ENCODE data around the gene MCRIP1.

The MCRIP1 gene, protein sequence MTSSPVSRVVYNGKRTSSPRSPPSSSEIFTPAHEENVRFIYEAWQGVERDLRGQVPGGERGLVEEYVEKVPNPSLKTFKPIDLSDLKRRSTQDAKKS

GRCh38 chr17:81833160-81833920 lies at the start of gene MCRIP1:
Gene MCRIP1, minus strand, starts transcription at chr17:81833291. Its CDS starts 8,785 bp downstream, at chr17:81824506.
- intact Hi-C loops (cut with DNase I), result loop anchor here (1.0 kb wide), 1 partner anchor 27 kb away; the partner anchor contains the start of gene P4HB
- DNase-seq, result peak; percentile 84 to 99 (median 90)

GRCh38 chr17:81879121-81879520 lies 46.0 kb upstream of the MCRIP1 start:
- intact Hi-C loops (cut with DNase I), result no loop called here
- DNase-seq, result no peak

GRCh38 chr17:81878294-81878693 lies 45.2 kb upstream of the MCRIP1 start:
- intact Hi-C loops (cut with DNase I), result no loop called here
- DNase-seq, result no peak

GRCh38 chr17:81877569-81877968 lies 44.5 kb upstream of the MCRIP1 start:
- intact Hi-C loops (cut with DNase I), result no loop called here
- DNase-seq, result no peak

DNA sequence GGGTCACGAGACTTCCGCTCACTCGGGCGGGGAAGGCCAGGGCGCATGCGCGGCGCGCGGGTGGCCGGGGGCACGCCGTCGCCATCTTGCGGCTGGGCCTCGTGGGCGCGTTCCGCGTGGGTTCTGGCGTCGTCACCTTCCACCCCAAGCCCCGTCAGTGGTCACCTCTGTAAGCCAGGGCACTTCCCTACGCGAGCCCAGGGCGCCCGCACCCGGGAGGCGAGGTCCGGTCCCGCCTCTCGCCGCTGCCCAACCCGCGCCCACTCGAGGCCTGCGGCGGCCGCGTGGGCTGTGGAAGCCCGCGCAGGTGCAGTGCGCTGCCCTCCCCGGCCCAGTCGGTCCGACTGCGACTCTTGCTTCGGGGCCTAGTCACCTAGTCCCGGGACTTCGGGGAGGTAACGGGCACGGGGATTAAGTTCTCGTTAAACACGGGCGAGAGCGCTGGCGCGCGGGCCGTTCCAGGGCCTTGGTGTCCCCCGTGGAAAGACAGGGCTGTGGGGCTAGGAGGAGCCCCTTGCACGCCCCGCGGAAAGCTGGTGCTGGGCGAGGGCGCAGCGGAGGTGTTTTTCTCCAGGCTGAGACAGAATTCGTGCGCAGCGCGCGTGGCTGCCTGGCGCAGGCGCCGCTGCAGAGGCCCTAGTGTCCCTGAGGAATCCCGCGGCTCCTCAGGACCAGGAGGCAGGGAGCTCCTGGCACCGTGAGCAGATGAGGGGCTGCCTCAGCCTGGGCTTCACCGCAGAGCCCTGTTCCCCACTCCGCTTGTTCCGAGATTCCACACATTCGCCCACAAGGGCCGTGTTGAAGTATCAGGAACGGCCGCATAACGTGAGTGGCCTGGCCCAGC lies 38.5 kb upstream of the MCRIP1 start:
- peak; percentile 84 to 98 (median 91) for DNase-seq
- intact Hi-C loops (cut with DNase I), result no loop called here

GRCh38 chr17:81870981-81871386 lies 37.9 kb upstream of the MCRIP1 start, which contains the start of gene ARHGDIA:
Gene ARHGDIA, minus strand, starts transcription at chr17:81871337. Its CDS starts 1,407 bp downstream, at chr17:81869930.
- intact Hi-C loops (cut with DNase I), result no loop called here
- DNase-seq, result no peak

DNA sequence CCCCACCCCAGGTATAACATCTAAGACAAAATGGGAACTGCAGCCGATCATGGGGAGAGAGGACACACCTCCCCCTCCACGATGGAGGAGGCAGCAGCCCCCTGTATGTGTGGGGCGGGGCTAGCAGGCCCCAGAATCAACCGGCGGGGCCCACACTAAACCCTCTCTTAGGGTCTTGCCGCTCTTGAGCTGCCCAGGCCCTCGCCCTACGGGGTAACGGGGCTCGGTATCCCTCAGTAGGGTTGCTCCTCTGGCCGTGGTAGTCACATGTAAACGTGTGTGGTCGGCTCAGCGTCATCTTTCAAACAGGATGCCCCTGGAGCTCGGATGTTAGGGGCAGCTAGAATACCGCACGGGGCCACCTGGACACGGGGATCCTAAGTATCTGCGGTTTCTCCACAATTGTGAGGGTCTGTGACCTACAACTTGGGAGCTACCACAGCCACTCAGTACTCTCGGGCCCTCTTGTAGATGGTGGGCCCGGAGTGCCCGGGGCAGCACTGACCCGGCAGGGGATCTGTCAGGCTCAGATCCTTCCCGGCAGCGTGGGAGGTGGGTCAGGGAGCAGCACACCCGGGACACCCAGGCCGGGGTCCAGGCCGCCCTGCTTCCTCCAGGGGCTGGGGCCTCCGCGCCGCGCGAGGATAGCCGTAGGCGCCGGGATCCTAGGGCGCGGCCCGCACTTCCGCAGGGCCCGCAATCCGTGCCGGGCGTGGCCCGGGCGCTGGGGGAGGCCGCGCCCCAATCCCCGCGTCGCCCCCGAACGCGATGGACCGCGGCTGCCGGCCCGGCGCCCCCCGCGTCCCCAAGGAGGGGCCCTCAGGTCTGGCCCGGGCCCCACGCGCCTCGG lies 37.3 kb upstream of the MCRIP1 start:
- peak in 1 of 10 donors; percentile 77 for DNase-seq
- intact Hi-C loops (cut with DNase I), result no loop called here

- DNase-seq, result peak in 1 of 10 donors; percentile 86
- intact Hi-C loops (cut with DNase I), result no loop called here
These were observed 36.4 kb upstream of the MCRIP1 start for GRCh38 chr17:81869221-81870130.

GRCh38 chr17:81868674-81869220 lies 35.7 kb upstream of the MCRIP1 start:
- no peak for DNase-seq
- intact Hi-C loops (cut with DNase I), result no loop called here

- no peak for DNase-seq
These were observed 35.0 kb upstream of the MCRIP1 start for GRCh38 chr17:81867991-81868673.

DNA sequence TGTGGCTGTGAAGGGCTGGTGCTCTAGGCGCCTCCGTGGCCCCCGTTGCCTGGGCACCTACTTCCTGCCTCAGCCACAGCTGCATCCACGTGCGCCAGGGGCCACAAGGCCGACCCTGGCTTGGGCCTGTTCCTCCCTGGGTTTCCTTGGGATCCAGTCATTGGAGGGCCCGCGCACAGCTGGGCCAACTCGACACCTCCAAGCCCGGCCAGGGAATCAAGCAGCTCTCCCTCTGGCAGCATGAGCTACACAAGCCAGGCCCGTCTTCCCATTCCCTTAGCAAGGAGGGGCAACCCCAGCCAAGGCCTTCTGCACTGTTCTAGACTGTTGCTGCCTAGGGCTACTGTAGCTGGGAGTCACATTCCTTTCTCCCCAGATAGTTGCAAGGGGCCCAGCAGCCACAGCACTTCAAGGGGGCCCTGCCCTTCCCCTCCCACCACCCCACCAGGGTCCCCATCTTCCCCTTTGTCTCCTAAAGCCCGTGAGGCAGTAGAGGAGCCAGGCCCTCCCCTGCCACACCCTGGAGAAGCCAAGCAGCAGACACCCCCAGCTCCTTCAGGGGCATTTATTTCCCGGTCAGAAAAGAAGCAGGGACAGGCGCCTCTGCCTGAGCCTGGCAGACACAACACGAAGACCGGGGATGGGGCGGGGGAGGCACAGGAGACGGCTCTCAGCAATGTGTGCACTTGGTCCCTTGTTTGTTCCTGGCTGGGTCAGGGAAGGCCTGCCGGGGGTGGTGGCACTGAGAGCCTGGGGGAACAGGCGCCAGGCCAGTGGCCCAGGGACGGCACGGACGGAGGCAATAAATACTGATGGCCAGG lies 34.3 kb upstream of the MCRIP1 start:
- intact Hi-C loops (cut with DNase I), result no loop called here
- peak in 1 of 10 donors; percentile 80 for DNase-seq

More at GRCh38 chr17:81867991-81868673, 35.0 kb upstream of the MCRIP1 start:
- intact Hi-C loops (cut with DNase I), result no loop called here

DNA sequence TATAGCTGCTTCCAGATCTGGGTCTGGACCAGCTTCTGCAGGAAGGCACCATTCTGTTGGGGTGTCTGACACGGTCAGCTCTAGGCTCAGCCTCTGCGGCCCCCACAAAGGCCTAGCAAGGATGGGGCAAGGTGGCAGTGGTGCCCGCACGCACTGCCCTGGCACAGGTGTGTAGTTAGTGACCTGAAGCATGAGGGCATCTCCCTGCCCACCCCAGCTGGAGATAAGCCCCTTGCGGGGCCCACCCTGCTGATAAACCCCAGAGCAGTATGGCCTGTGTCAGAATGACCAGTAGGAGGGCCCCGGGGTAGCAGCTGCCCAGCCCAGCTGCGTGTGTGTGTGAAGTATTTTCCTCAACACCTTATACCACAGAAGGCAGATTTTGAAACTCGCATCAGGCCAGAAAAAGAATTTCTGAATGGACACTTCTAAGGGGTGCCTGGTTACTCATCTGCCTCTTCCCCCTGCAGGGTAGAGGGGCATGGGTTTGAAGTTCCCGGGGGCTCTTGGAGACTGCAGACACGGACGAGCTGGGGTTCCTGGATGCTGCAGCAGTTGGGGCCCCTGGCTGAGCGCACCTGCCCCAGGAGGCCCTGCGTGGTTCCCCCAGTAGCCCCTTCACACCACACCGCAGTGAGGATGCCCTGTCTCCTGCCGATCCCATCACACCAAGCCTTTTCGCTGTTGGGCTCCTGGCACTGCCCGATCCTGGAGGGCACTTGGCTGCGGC lies 33.5 kb upstream of the MCRIP1 start:
- intact Hi-C loops (cut with DNase I), result no loop called here

DNA sequence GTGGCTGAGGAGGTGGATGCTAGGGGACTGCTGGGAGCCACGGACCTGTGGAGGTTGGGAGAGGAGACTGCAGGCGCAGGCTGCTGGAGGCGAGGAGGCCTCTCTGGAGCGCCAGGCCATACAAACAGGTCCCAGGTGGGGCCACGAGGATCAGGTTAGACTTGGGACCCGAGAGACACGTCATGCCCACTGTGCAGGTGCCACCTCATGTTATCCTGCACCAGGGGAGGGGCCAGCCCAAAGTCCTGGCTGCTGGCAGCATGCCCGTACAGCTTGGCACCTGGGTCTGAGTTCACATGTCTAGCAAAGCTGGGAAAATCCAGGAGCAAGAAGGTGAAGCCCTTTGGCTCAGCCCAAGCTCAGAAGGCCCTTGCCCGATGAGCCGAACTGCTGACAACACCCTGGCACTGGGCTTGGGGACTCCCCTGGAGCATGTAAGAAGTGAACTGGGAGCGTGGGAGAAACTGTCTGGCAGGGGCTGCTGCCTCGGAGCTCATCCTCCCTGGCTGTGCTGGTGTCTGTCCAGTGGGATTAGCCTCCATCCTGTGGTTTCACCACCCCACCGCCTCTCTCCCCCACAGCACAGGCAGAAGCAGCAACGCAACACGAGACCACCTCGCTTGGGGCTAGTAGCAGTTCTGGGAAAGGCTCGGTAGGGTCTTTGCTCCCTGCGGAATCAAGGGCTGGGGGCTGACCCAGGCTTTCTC lies 32.8 kb upstream of the MCRIP1 start:
- no peak for DNase-seq
- intact Hi-C loops (cut with DNase I), result no loop called here

More for the DNA sequence above, 33.5 kb upstream of the MCRIP1 start:
- DNase-seq, result peak in 1 of 10 donors; percentile 84

GRCh38 chr17:81865358-81865732 lies 32.3 kb upstream of the MCRIP1 start:
- intact Hi-C loops (cut with DNase I), result no loop called here
- no peak for DNase-seq

GRCh38 chr17:81863833-81864768 lies 31.0 kb upstream of the MCRIP1 start:
- intact Hi-C loops (cut with DNase I), result no loop called here

More at GRCh38 chr17:81863833-81864768, 31.0 kb upstream of the MCRIP1 start:
- DNase-seq, result no peak

Data from posterior cingulate gyrus (tissue), 11 donors.